Activated CD8-positive, alpha-beta memory T cell treated with anti-CD3 and anti-CD28 coated beads, Interleukin-2, amount 50 U/mL, for 4 hours (primary cell): ENCODE results near the gene RARB.

Source experiments
- DNase-seq: peaks from one replicate; pipeline ENCODE4 v3.0.0-alpha.2; 2020

Gene RARB

GRCh38 chr3:25473246-25473645 is 45.2 kb downstream of the RARB start:
- no peak for DNase-seq

DNA sequence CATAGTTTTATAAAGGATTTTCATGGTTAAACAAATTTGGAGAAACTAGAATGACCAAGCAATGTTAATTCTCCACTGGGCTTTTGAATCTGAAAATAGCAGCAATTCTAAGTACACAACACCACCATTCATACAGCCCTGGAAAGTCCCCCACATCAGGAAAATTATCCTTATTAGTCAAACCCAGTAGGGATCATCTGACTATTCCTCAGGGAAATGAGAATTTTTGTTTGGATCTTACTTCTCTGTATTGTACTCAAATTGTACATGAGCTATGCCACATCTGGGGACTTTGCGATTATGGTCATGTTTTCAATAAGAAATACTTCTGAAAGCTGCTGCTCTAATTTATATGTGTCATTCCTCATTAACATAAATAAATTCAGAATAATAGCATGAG is 46.0 kb downstream of the RARB start:
- DNase-seq = no peak

DNA sequence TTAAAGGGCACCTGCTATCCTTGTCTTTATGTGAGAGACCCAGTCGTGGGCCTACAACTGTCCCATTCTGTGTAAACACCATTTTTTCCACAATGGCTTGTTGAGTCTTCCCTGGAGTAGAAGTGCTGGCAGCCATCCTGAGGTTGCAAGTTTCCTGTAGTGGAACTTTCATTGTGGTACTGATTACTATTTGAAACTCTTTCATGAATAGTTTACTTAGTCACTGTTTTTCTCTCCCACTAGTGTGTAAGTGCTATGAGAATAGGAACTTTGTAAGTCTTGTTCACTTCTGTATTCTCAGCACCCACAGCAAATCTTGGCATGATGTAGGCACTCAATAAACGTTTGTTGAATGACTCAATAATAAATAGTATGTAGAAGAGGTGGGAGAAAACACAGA is 48.6 kb downstream of the RARB start:
- no peak for DNase-seq

- DNase-seq = no peak
These were observed 50.2 kb downstream of the RARB start for GRCh38 chr3:25478211-25478757.

DNA sequence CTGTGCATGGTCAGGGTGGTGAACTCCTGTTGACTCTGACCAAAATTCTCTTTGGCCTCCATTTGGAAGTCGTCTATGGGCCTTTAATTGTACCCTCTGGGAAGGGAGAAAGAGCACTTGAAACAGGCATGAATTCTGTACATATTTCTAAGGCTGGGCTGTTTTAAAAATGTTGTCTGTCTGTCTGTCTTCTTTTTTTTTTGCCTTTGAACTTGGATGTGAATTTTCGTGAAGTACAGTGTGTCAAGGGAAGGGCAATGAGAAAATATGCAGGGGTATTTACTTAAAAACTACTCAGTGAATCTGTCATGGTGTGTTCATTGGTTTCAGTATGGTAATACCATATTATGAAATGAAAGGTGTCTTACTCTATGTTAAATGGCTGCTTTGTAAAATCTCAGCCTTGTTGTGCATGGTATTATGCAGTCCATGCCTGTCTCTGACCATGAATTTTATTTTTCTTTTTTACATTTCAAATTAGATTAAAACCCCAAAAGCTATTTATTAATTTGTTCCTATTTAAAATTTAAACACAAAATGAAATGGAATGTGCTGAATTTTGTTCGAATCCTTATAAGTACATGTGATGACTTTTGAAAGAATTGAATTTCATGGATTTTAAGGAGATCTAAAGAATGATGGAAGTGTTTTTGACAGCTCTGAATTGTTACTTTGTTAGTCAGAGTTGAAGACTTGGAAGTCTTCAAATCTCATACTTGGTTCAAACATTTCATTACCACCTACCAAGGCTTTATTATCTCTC is 51.1 kb downstream of the RARB start:
- DNase-seq = no peak

- no peak for DNase-seq
These were observed 51.6 kb downstream of the RARB start for GRCh38 chr3:25479727-25480010.

GRCh38 chr3:25480811-25481210 is 52.7 kb downstream of the RARB start:
- DNase-seq = no peak

DNA sequence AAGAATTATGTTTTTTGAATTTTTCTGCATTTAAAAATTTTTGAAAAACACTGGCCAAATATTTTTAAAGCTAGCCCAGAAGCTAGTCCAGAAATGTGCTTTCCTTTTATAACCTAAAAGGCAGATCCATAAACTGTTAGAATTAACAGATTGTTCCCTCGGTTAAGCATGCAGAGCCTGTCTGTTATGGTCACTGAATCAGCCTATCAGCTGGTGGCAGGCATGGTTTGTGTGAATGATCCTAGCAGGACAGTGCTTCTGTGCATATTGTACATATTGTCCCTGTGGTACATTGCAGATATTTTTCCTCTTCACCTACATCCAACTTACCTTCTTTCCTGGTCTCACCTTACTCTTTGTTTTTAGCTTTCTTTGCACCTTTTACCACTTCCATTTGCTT is 53.3 kb downstream of the RARB start:
- no peak for DNase-seq

GRCh38 chr3:25483456-25483855 is 55.4 kb downstream of the RARB start:
- DNase-seq = no peak

- no peak for DNase-seq
These were observed 57.6 kb downstream of the RARB start for GRCh38 chr3:25485673-25486072.

GRCh38 chr3:25486932-25487331 is 58.9 kb downstream of the RARB start:
- no peak for DNase-seq

GRCh38 chr3:25489858-25490593 is 62.0 kb downstream of the RARB start:
- DNase-seq = no peak

GRCh38 chr3:25493246-25493645 is 65.2 kb downstream of the RARB start:
- no peak for DNase-seq

DNA sequence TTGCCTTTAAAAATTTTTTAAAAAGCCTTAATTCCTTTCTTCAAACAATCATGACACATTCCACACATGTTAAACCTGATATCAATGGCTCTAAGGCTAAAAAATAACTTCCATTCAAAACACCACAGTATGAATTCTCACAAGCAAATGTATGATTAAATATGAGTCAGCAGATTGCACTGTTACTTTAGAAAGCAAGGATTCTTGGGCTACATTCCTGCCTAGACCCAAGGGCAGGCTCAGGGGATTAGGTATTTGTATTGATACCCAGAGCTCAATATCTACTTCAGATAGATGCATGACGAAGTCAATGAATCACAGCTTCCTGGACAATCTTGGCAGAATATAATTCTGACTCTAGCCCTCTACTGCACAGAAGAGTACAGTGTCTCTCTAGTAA is 65.7 kb downstream of the RARB start:
- no peak for DNase-seq

GRCh38 chr3:25495304-25495703 is 67.2 kb downstream of the RARB start:
- DNase-seq = no peak

- no peak for DNase-seq
These were observed 67.7 kb downstream of the RARB start for GRCh38 chr3:25495726-25496253.

- DNase-seq = no peak
These were observed 69.0 kb downstream of the RARB start for GRCh38 chr3:25497096-25497495.

GRCh38 chr3:25500706-25501210 is 72.7 kb downstream of the RARB start:
- DNase-seq = no peak

GRCh38 chr3:25502233-25502632 is 74.2 kb downstream of the RARB start:
- DNase-seq = no peak

- no peak for DNase-seq
These were observed 75.8 kb downstream of the RARB start for GRCh38 chr3:25503898-25504301.

- DNase-seq = no peak
These were observed 77.5 kb downstream of the RARB start for GRCh38 chr3:25505581-25505980.

- DNase-seq = no peak
These were observed 79.7 kb downstream of the RARB start for GRCh38 chr3:25507811-25508210.

GRCh38 chr3:25508433-25508832 is 80.4 kb downstream of the RARB start:
- DNase-seq = no peak

DNA sequence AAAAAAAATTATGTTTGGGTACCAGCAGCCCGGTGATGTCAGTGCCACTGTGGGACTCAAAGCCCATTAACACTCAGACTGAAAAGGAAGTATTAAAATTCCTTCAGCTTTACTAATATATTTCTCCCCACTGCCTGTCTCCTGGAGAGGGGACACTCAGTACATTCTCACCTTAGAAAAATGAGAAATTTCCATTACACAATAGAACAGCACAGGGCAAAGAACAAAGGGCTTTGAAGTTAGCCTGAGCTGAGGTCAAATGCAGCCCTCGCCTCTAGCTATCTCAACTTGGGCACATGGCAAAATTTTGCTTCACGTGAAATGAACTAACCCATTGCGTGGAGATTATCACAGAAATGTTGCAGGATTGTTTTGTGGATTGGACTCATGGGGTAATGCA is 80.8 kb downstream of the RARB start:
- DNase-seq = no peak
